KOPT-K1 (cell line): ENCODE data around the gene HMGXB3.

Source experiments
- H3K27ac ChIP-seq: fragments of 200-600 bp; sonication (generic); 2 replicates; pipeline ENCODE4 v1.5.1; 2016; ENCODE audit warnings: antibody characterized with exemption, mild to moderate bottlenecking, low read depth, low read length; ENCODE audit not compliant: poor library complexity, severe bottlenecking
- H3K36me3 ChIP-seq: fragments of 200-600 bp; sonication (generic); 2 replicates; pipeline ENCODE4 v1.5.1; 2017; ENCODE audit warnings: antibody characterized with exemption, mild to moderate bottlenecking, low read length, moderate library complexity; ENCODE audit not compliant: insufficient read depth
- H3K9me3 ChIP-seq: fragments of 200-600 bp; sonication (generic); 2 replicates; pipeline ENCODE4 v1.5.1; 2017; ENCODE audit warnings: antibody characterized with exemption, low read length, mild to moderate bottlenecking; ENCODE audit not compliant: insufficient read depth, poor library complexity, severe bottlenecking

Gene HMGXB3

DNA sequence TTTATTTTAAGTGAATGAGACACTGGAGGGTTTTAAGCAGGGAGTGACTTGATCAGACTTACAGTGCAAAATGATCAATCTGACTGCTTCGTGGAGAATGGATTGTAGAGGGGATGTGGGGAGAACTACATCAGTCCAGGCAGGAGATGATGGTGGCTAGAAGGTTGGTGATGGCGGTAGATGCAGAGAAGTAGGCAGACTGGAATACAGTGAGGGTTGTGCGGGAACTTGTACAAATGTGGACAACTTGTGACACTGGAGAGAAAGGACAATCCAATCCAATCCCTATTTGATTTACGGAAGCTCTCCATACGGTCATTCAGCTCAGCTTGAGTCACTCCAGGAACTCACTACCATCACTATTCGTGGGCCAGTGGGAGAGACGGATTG, 678 bp upstream of the HMGXB3 start:
- Histone ChIP-seq H3K36me3 (peaks cover 19% of the 10 kb centered on the region), H3K27ac (peak overlapping the region; percentile 80)

DNA sequence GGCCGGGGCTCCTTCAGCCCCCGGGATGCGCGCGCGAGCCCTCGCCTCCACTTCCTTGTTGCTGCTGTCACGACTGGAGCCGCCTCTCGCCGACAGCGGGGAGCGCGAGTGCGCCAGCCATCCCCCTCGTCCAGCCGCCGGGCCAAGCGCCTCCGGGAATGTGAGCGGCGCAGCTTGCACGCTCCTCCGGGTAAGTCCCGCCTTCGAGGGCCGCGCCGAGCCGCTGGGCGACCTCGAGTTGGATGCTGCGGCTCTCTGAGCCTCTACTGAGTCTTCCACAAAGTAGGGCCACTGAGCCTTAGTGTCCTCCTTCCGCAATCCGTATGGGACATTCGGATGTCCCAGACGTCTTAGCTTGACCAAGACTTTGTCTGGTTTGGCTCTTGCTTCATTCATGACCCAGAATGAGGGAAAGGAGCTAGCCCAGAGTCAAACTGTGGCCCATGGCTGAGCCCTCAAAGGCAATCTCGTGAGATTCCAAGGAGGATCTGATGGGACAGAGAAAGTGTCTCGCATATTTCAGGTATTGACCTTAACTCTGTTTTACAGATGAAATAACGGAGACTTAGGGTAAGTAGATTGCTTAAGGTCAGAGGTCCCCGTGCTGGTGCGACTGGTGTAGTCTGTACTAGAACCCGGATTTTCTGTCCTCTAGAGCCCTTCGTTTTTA, 586 bp downstream of the HMGXB3 start:
- peak overlapping the region; percentile 80 for H3K27ac ChIP-seq
- H3K36me3 ChIP-seq: peaks cover 19% of the 10 kb centered on the region
- H3K9me3 ChIP-seq: no peaks in the 10 kb centered on the region

More for the DNA sequence above, 678 bp upstream of the HMGXB3 start:
- H3K9me3 ChIP-seq: no peaks in the 10 kb centered on the region

DNA sequence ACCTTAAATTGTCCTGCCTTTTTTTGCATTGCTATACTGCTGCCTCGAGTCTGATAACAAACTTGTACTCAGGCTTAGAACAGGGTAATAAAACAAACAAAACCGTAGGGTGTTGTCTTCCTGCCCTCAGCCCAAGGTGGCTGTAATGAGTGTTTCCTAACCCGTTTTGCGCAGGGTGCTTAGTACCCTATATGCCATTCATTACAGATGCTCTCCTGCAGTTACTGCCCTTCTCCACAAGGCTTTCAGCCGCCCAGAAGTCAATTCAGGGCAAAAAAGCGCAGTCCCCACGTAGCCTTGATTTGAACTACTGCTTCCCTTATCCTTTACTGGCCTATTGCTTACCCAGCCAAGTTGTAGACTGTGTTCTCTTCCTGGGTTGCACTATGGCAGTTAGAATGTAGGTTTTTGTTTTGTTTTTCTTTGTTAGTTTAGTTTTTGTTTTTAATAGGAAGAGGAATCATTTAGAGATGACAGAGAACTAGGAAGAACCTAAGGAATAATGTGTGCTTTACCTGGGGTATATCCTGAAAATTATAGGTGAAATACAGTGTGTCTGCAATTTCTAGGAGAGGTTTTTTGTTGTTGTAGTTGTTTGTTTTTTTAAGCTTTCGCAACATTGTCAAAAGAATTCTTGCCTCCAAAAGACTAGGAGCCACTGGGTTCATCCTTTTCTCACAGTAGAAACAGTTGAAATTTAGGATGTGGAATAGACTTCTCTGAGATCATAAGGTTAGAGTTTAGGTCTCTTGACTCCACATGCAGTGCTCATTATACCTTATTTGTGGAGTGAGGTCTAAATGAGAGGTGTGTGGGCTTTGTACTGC, 1.3 kb downstream of the HMGXB3 start:
- Histone ChIP-seq H3K36me3 (peaks cover 26% of the 10 kb centered on the region), H3K27ac (peak overlapping the region; percentile 80), H3K9me3 (no peaks in the 10 kb centered on the region)

DNA sequence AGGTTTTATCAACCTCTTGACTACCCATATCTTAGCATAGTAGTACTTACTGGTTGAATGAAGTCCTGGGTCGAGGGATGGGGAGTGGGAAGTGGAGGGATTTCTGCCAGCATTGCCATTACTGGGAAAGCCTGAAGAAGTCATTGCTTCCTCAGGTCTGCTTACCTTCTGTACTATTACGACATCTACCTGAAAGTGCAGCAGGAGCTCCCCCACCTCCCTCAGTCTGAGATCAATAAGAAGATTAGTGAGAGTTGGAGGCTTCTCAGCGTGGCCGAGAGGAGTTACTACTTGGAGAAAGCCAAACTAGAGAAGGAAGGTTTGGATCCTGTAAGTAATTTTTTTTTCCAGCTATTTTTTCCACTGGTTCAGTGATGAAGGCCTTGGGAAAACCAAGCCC, 5.8 kb downstream of the HMGXB3 start:
- H3K9me3 ChIP-seq: no peaks in the 10 kb centered on the region
- H3K27ac ChIP-seq: no peak overlapping the region
- H3K36me3 ChIP-seq: peaks cover 71% of the 10 kb centered on the region

DNA sequence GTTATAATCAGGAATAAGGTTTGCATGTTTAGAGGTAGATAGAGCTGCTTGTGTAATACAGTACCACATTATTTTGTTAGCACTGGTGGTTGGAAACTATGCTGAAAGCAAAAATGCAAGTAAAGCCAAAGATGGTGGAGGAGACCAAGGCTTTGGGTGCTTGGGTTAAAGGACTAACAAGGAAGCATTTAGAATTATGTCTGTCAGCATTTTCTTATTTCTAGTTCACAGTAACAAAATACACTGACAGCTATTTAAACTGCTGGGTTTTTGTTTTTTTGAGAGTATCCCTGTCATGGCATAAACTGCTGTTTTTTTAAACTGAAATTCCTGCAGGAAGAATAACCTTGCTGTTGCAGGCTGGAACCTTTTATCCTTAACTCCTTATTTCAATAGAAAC, 6.5 kb downstream of the HMGXB3 start:
- H3K36me3 ChIP-seq: peaks cover 78% of the 10 kb centered on the region
- no peak overlapping the region for H3K27ac ChIP-seq
- H3K9me3 ChIP-seq: no peaks in the 10 kb centered on the region

DNA sequence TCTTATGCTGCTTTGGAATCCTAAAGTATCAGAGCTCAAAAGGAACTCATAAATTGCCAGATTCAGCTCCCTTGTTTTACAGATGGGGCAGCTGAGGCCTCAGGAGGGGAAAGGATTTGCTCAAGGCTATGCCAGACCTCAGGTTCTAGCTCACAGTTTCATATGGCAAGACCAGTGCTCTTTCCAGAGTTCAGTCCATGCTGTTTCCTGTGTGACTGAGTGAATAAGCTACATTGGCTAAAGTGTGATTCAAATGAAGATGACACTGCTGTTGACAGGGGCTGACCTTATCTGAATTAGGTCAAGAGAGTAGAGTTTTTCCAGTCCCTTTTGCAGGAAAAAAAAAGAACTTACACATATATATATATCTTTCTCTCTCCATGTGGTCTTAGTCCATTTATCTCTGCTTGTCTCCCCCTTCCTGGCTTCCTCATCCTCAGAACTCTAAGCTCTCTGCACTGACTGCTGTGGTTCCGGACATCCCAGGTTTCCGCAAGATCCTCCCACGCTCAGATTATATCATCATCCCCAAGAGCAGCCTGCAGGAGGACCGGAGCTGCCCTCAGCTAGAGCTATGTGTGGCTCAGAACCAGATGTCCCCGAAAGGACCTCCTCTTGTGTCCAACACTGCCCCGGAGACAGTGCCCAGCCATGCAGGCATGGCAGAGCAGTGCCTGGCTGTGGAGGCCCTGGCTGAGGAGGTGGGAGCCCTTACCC, 9.3 kb downstream of the HMGXB3 start:
- H3K27ac ChIP-seq: no peak overlapping the region
- H3K36me3 ChIP-seq: peaks cover 97% of the 10 kb centered on the region
- H3K9me3 ChIP-seq: peaks cover 5% of the 10 kb centered on the region

DNA sequence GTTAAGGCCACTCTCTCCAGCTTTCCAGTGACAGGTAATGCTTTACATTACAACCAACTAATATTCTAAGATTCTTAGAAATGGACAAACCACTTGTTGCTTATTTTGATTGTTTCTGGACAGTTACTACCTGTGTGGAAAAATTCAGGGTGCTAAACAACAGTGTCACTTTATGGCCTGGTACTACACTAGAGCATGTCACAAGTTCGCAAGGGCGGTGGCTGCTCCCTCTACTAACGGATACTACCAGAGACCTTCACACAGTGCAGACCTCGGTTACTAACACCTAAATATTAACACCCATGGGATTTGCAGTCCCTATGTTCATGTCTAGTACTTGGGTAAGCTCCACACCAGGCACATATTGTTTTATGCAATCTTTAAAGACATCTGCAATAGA, 13.4 kb downstream of the HMGXB3 start:
- Histone ChIP-seq H3K9me3 (peaks cover 21% of the 10 kb centered on the region), H3K36me3 (peaks cover 100% of the 10 kb centered on the region), H3K27ac (no peak overlapping the region)

DNA sequence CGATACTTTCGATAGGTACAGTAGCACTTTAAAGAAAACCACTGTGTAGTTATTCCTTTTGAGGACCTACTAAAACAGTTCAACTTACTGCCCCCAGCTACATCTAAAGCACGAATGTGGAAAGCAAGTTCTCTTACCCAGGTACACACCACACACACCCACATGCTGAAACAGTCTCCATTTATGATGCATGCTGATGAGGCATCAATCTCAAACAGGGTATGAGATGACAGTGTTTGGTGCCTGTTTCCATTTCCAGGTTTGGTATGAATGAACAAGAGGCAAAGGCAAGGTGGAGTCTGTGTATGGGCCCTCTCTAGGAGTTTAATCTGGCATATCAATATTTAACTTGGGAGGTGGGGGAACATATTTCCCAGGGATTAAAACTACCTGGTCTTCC, 13.9 kb downstream of the HMGXB3 start:
- Histone ChIP-seq H3K27ac (no peak overlapping the region), H3K9me3 (peaks cover 21% of the 10 kb centered on the region), H3K36me3 (peaks cover 100% of the 10 kb centered on the region)

DNA sequence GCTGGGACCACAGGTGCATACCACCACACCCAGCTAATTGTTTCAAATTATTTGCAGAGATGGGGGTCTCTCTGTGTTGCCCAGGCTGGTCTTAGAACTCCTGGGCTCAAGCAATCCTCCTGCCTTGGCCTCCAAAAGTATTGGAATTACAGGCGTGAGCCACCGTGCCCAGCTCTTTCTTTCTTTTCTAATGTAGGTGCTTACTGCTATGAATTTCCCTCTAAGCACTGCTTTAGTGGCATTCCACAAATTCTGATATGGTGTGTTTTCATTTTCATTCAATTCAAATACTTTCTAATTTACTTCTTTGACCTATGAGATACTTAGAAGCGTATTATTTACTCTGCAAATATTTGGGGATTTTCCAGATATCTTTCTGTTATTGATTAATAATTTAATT, 14.9 kb downstream of the HMGXB3 start:
- peaks cover 100% of the 10 kb centered on the region for H3K36me3 ChIP-seq
- peaks cover 21% of the 10 kb centered on the region for H3K9me3 ChIP-seq
- H3K27ac ChIP-seq: no peak overlapping the region

DNA sequence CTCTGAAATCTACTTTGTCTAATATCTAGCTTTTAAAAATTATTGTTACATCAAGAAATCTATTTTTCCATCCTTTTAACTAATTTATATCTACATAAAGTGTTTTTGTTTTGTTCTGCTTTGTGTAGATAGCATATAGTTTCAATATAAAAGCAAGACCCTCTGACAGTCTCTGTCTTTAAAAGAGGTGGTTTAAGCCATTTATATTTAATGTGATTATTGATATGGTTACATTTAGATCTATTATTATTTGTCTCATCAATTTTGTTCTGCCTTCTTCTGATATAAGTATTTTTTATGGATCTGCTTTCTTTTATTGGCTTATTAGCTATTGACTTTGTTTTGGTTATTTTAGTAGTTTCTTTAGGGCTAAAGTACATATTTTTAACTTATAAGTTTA, 16.0 kb downstream of the HMGXB3 start:
- peaks cover 100% of the 10 kb centered on the region for H3K36me3 ChIP-seq
- peaks cover 21% of the 10 kb centered on the region for H3K9me3 ChIP-seq
- H3K27ac ChIP-seq: no peak overlapping the region

DNA sequence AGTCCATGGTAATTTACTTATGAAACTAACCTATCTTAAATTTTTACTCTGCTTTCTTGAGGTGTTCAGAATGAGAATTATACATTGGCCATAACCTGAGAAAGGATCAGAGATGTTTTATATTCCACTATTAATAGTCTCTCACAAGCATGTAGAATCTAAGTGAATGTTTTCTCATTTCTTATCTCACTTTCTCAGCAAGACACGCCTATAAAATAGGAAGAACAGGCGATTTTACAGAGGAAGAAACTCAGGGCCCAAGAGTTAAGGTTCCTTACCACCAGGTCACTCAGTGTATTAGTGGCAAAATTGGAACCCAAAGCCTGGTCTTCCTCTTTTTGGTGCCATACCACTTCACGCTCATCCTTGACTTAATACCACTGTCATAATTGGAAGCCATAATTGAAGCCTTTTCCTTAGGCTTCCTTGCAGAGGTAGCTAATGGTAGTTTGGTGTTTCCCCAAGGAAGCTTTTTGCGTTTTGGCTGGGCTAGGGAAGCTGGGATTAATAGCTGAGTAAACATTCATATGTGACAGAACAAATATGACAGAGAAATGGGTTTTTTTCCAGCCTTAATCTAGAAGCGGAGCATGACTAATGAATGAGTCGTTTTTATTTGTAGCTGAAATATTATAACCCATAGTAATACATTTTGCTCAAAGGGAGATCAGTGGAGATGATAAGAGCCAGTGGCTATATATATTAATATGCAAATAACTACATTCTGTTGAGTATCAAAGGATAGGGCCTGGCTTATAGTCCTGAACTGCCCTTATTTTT, 16.9 kb downstream of the HMGXB3 start:
- Histone ChIP-seq H3K9me3 (peaks cover 21% of the 10 kb centered on the region), H3K36me3 (peaks cover 100% of the 10 kb centered on the region), H3K27ac (no peak overlapping the region)

DNA sequence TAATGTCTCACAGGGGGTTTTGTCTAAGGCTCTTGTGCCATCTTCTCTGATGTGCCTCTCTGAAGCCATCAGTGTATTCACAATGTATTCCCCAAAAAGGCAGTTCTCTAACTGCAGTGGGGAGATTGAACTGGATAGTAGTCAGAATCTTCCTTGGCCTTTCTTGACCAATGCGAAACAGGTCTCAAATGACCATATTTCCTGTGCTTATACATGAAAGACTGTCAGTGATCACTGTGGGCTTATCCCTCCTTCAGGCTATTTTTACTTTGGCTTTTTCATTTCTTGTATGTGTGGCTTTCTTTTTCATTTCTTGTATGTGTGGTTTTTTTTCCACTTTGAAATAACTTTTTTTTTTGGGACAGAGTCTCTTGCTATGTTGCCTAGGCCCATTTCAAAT, 19.7 kb downstream of the HMGXB3 start:
- Histone ChIP-seq H3K36me3 (peaks cover 100% of the 10 kb centered on the region), H3K27ac (no peak overlapping the region), H3K9me3 (peaks cover 12% of the 10 kb centered on the region)

DNA sequence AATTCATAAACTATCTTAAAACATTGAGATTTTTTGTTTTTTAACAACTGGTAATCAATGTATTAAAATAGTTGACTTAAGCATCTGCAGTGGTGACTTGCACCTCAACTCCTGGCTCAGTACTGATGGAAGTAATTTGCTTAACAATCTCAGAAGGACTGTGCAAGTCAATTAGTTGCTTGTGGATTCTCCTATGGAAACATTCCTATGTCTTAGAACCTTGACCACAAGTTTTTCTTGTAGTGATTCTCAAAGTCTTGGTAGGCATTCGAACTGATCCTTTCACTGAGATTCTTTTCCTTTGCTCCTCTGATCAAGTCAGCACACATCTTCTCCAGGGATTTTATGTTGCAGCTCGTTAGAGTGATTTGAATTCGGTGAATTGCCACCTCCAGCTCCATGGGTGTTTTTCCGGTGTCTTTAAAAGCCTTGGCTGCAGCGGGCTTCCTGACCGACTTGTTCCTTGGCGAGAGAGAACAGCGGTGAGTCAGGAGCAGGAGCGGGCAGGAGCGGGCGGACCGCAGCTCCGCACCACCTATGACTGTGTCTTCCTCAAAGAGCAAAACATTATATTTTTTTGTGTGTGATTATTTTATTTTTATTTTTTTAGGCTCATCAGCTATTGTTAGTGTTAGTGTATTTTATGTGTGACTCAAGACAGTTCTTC, 21.1 kb downstream of the HMGXB3 start:
- Histone ChIP-seq H3K9me3 (no peaks in the 10 kb centered on the region), H3K36me3 (peaks cover 100% of the 10 kb centered on the region), H3K27ac (no peak overlapping the region)

DNA sequence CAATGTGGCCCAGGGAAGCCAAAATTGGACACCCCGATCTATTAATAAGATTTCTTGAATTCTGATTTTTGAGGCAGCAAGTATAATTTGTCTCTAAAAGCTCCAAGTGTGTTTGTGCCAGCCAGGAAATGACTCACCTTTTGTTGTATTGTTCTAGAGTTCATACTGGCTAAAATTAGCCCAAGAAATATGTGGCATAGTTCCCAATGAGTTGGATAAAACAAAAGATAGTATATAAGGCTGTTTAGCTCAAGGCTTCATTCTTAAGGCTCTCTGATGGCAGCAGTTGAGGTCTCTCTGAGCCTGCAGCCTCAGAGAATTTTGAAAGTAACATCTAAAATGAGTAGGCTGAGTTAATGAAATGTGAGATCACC, 21.6 kb downstream of the HMGXB3 start:
- H3K27ac ChIP-seq: no peak overlapping the region
- H3K36me3 ChIP-seq: peaks cover 100% of the 10 kb centered on the region
- H3K9me3 ChIP-seq: no peaks in the 10 kb centered on the region
